Neural progenitor cell (in vitro differentiated cells): ENCODE measurements around the gene CSF1R.

Experiments used
- EZH2 ChIP-seq: fragments of 200-600 bp; sonication (generic); IDR thresholded peaks from 2 replicates; pipeline ENCODE4 v1.6.1; 2017; ENCODE audit warnings: antibody characterized with exemption, mild to moderate bottlenecking, moderate library complexity
- TF ChIP-seq, protein P1 (sequence below): fragments of 200-600 bp; sonication (generic); IDR thresholded peaks from 2 replicates; pipeline ENCODE4 v1.5.1; 2017; ENCODE audit warnings: antibody characterized with exemption, mild to moderate bottlenecking

DNA sequence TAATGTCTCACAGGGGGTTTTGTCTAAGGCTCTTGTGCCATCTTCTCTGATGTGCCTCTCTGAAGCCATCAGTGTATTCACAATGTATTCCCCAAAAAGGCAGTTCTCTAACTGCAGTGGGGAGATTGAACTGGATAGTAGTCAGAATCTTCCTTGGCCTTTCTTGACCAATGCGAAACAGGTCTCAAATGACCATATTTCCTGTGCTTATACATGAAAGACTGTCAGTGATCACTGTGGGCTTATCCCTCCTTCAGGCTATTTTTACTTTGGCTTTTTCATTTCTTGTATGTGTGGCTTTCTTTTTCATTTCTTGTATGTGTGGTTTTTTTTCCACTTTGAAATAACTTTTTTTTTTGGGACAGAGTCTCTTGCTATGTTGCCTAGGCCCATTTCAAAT lies 66.1 kb downstream of the CSF1R start:
- TF ChIP-seq, protein P1, sequence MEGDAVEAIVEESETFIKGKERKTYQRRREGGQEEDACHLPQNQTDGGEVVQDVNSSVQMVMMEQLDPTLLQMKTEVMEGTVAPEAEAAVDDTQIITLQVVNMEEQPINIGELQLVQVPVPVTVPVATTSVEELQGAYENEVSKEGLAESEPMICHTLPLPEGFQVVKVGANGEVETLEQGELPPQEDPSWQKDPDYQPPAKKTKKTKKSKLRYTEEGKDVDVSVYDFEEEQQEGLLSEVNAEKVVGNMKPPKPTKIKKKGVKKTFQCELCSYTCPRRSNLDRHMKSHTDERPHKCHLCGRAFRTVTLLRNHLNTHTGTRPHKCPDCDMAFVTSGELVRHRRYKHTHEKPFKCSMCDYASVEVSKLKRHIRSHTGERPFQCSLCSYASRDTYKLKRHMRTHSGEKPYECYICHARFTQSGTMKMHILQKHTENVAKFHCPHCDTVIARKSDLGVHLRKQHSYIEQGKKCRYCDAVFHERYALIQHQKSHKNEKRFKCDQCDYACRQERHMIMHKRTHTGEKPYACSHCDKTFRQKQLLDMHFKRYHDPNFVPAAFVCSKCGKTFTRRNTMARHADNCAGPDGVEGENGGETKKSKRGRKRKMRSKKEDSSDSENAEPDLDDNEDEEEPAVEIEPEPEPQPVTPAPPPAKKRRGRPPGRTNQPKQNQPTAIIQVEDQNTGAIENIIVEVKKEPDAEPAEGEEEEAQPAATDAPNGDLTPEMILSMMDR = no peak
- TF ChIP-seq EZH2 = no peak
